ENCODE results near the gene DDX10. TPM values are rescaled to one million over a fixed set of nuclear protein-coding genes. Genes with fewer than 3 reads are reported as not detected.

The DDX10 gene
- total and polyA plus RNA-seq, 2 of the 8 experiments (the other 6 are each of a cell fraction or from before 2014, with no cell fraction given), result 49.2 to 52.2 TPM

DNA sequence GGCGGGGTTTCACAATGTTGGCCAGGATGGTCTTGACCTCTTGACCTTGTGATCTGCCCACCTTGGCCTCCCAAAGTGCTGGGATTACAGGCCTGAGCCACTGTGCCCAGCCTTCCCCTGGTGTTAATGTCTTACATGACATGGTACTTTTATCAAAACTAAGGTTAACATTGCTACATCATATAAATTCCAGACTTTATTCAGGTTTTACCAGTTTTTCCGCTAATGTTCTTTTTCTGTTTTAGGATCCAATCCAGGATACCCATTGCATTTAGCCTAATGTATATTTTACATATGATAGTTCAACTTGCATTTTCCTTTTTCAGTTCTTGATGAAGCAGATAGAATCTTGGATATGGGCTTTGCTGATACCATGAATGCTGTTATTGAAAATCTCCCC lies 14.2 kb downstream of the DDX10 start:
- Histone ChIP-seq H2BK20ac (ENCODE audit: low read length) (no peak overlapping the region), H3K4ac (replicated peaks; ENCODE audit: insufficient read length, low read depth, low read length) (no peak overlapping the region), H3K9ac (replicated peaks in 1 of 4; ENCODE audit: extremely low read depth in 1 of 4, low read depth in 3 of 4, low read length in 3 of 4) (no peak overlapping the region), H3K56ac (replicated peaks; ENCODE audit: insufficient read length, low read depth, low read length) (no peak overlapping the region), H2AK5ac (ENCODE audit: low read depth, low read length) (no peak overlapping the region), H3K4me1 (replicated peaks in 1 of 4; ENCODE audit: control insufficient read depth in 3 of 4, insufficient read depth in 4 of 4, low read length in 3 of 4) (no peaks in the 10 kb centered on the region), H2BK5ac (ENCODE audit: low read depth, low read length) (no peak overlapping the region), H3K36me3 (ENCODE audit: control insufficient read depth in 2 of 4, insufficient read depth in 4 of 4, low read length in 3 of 4) (peaks cover 4 to 50% (median 25%) of the 10 kb centered on the region in 4 experiments), H3K79me2 (ENCODE audit: control insufficient read depth in 1 of 2, insufficient read depth in 2 of 2, low read length in 2 of 2) (no peaks in the 10 kb centered on the region), H2BK15ac (ENCODE audit: low read length) (no peak overlapping the region), H2BK12ac (ENCODE audit: low read depth, low read length) (no peak overlapping the region), H2BK120ac (replicated peaks; ENCODE audit: low read depth, low read length) (no peak overlapping the region), H4K8ac (ENCODE audit: extremely low read depth, insufficient read depth, low read length) (no peak overlapping the region), H3K27me3 (replicated peaks in 1 of 4; ENCODE audit: control insufficient read depth in 3 of 4, extremely low read depth in 1 of 4, insufficient read depth in 3 of 4, low read length in 3 of 4) (no peaks in the 10 kb centered on the region), H2AFZ (ENCODE audit: low read length) (no peak overlapping the region), H3K27ac (ENCODE audit: low read depth, low read length) (no peak overlapping the region), H3K4me2 (ENCODE audit: insufficient read depth in 1 of 2, low read depth in 2 of 2, low read length in 2 of 2) (no peak overlapping the region), H4K5ac (ENCODE audit: insufficient read length, low read depth, low read length) (no peak overlapping the region), H4K20me1 (replicated peaks in 1 of 2; ENCODE audit: control insufficient read depth in 1 of 2, insufficient read depth in 2 of 2, low read length in 2 of 2) (peaks cover 0 to 2% of the 10 kb centered on the region in 2 experiments), H3K9me3 (ENCODE audit: insufficient read depth in 2 of 2, low read depth in 1 of 2, low read length in 1 of 2) (no peaks in the 10 kb centered on the region), H3K18ac (ENCODE audit: extremely low read depth, low read length) (no peak overlapping the region), H3K23me2 (ENCODE audit: low read depth, low read length) (no peaks in the 10 kb centered on the region), H3K4me3 (ENCODE audit: extremely low read depth in 1 of 4, insufficient read depth in 2 of 4, low read depth in 3 of 4, low read length in 4 of 4) (no peak overlapping the region), H3K23ac (ENCODE audit: insufficient read length) (no peak overlapping the region), H3K14ac (ENCODE audit: insufficient read length) (no peak overlapping the region), H4K91ac (replicated peaks; ENCODE audit: insufficient read length, low read length) (no peak overlapping the region), H3K79me1 (ENCODE audit: low read depth, low read length) (no peaks in the 10 kb centered on the region)
- DNase-seq (ENCODE audit: low read depth in 1 of 2, low spot score in 2 of 2) (no peak), FAIRE-seq (no peak)
- CTCF ChIA-PET (ENCODE audit: partially characterized antibody), result no interaction called here
- POLR2A ChIA-PET (ENCODE audit: partially characterized antibody), result no interaction called here
- WGBS, 2 experiments (ENCODE audit: extremely low coverage in 1 of 2, insufficient coverage in 1 of 2, insufficient read length in 1 of 2, insufficient replicate concordance in 2 of 2, low coverage in 1 of 2, low lambda C conversion rate in 2 of 2, missing lambda C conversion rate in 1 of 2), result 91% methylated on average over 2 of the region's 2 CpGs; no CpG with 5 or more reads in 1 of the 2 experiments
- TF ChIP-seq, protein P1, sequence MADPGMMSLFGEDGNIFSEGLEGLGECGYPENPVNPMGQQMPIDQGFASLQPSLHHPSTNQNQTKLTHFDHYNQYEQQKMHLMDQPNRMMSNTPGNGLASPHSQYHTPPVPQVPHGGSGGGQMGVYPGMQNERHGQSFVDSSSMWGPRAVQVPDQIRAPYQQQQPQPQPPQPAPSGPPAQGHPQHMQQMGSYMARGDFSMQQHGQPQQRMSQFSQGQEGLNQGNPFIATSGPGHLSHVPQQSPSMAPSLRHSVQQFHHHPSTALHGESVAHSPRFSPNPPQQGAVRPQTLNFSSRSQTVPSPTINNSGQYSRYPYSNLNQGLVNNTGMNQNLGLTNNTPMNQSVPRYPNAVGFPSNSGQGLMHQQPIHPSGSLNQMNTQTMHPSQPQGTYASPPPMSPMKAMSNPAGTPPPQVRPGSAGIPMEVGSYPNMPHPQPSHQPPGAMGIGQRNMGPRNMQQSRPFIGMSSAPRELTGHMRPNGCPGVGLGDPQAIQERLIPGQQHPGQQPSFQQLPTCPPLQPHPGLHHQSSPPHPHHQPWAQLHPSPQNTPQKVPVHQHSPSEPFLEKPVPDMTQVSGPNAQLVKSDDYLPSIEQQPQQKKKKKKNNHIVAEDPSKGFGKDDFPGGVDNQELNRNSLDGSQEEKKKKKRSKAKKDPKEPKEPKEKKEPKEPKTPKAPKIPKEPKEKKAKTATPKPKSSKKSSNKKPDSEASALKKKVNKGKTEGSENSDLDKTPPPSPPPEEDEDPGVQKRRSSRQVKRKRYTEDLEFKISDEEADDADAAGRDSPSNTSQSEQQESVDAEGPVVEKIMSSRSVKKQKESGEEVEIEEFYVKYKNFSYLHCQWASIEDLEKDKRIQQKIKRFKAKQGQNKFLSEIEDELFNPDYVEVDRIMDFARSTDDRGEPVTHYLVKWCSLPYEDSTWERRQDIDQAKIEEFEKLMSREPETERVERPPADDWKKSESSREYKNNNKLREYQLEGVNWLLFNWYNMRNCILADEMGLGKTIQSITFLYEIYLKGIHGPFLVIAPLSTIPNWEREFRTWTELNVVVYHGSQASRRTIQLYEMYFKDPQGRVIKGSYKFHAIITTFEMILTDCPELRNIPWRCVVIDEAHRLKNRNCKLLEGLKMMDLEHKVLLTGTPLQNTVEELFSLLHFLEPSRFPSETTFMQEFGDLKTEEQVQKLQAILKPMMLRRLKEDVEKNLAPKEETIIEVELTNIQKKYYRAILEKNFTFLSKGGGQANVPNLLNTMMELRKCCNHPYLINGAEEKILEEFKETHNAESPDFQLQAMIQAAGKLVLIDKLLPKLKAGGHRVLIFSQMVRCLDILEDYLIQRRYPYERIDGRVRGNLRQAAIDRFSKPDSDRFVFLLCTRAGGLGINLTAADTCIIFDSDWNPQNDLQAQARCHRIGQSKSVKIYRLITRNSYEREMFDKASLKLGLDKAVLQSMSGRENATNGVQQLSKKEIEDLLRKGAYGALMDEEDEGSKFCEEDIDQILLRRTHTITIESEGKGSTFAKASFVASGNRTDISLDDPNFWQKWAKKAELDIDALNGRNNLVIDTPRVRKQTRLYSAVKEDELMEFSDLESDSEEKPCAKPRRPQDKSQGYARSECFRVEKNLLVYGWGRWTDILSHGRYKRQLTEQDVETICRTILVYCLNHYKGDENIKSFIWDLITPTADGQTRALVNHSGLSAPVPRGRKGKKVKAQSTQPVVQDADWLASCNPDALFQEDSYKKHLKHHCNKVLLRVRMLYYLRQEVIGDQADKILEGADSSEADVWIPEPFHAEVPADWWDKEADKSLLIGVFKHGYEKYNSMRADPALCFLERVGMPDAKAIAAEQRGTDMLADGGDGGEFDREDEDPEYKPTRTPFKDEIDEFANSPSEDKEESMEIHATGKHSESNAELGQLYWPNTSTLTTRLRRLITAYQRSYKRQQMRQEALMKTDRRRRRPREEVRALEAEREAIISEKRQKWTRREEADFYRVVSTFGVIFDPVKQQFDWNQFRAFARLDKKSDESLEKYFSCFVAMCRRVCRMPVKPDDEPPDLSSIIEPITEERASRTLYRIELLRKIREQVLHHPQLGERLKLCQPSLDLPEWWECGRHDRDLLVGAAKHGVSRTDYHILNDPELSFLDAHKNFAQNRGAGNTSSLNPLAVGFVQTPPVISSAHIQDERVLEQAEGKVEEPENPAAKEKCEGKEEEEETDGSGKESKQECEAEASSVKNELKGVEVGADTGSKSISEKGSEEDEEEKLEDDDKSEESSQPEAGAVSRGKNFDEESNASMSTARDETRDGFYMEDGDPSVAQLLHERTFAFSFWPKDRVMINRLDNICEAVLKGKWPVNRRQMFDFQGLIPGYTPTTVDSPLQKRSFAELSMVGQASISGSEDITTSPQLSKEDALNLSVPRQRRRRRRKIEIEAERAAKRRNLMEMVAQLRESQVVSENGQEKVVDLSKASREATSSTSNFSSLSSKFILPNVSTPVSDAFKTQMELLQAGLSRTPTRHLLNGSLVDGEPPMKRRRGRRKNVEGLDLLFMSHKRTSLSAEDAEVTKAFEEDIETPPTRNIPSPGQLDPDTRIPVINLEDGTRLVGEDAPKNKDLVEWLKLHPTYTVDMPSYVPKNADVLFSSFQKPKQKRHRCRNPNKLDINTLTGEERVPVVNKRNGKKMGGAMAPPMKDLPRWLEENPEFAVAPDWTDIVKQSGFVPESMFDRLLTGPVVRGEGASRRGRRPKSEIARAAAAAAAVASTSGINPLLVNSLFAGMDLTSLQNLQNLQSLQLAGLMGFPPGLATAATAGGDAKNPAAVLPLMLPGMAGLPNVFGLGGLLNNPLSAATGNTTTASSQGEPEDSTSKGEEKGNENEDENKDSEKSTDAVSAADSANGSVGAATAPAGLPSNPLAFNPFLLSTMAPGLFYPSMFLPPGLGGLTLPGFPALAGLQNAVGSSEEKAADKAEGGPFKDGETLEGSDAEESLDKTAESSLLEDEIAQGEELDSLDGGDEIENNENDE (IDR thresholded peaks at IDR 0.05; ENCODE audit: insufficient replicate concordance, low read length), result no peak

Data from H1 (cell line).